NCI-H187 treated with DMSO at 0.1 percent for 48 hours (cell line): ENCODE data around the gene FAT2.

ENCODE experiments used
- DNase-seq: peaks from one replicate; lab custom pipeline; 2025; lab: John Stamatoyannopoulos, UW

Gene FAT2

GRCh38 chr5:151591144-151591819 lies at the start of gene FAT2:
TSS of gene FAT2 (minus strand) at chr5:151591331. CDS start at chr5:151568931, 22,400 bp downstream.
- no peak for DNase-seq

DNA sequence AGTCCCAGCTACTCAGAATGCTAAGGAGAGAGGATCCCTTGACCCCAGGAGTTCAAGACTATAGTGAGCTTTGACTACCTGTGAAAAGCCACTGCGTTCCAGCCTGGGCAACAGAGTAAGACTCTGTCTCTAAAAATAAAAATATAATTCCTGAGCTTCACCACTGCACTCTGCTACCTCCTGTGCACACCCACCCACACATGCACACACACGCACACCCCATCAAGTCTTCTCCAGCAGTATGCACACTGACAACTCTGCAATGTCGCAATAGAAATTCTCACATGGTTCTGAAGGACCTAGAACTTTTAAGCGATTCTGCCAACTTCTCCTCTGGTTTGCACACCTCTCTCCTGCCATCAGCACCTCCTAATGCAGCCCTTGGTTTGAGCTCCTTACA lies 47.5 kb upstream of the FAT2 start:
- no peak for DNase-seq

DNA sequence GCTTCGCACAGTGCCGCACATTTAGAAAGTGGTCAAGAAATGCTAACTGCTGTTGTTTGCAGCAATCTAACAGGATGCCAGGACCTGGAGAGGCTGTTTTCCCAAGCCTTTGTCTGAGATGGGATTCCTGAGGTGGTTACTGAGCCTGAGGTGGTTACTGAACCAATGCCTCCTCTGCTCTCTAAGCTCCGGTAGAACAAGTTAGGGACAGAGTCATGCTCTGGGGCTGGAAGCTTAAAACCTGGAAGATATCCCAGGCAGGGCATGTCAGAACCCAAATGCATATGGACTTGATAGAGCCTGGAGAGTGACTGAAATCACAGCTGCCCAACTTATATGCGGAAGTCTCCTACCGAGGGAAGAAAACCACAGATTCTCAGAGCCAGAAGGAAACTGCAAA lies 46.5 kb upstream of the FAT2 start:
- no peak for DNase-seq

GRCh38 chr5:151633892-151634291 lies 42.8 kb upstream of the FAT2 start:
- DNase-seq: no peak

DNA sequence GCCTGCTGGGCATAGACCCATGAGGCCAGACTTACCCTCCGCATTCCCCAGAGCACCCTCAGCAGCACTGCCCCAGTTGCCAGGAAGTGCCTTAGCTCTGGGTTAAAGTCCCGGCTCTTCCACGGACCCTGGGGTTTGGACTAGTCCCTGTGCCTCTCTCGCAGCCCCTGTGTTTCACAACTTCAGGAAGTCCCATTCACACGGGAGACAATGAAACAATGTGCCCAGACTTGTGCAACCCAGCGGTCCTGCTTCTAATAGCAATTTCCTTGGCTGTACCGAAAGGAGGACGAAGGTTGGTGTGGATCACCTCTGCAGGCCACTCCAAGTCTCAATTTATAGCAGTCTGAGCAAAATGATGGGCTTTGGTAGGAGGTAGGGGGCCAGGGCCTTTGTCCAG lies 41.8 kb upstream of the FAT2 start:
- DNase-seq: no peak

DNA sequence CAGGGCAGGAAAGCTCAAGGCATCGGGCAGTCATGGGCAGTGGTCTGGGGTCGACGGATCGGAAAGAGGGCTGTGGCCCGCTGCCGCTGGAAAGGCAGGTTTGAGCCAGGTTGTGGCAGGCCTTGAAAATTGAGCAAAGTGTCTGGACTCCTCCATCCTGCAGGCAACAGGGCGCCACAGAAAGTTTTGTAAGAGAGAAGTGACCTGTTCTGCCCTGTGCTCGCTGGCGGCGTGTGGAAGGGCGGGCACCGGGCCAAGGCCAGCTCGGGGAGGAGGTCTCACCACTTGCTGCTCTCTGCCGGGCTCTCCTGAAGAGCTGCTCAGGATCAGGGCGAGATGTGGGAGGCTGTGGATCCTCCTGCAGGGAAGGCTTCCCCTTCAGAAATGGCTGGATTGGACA lies 41.4 kb upstream of the FAT2 start:
- no peak for DNase-seq

- no peak for DNase-seq
Measured at GRCh38 chr5:151631941-151632340, 40.8 kb upstream of the FAT2 start.

- no peak for DNase-seq
Measured at GRCh38 chr5:151630088-151630487, 39.0 kb upstream of the FAT2 start.

DNA sequence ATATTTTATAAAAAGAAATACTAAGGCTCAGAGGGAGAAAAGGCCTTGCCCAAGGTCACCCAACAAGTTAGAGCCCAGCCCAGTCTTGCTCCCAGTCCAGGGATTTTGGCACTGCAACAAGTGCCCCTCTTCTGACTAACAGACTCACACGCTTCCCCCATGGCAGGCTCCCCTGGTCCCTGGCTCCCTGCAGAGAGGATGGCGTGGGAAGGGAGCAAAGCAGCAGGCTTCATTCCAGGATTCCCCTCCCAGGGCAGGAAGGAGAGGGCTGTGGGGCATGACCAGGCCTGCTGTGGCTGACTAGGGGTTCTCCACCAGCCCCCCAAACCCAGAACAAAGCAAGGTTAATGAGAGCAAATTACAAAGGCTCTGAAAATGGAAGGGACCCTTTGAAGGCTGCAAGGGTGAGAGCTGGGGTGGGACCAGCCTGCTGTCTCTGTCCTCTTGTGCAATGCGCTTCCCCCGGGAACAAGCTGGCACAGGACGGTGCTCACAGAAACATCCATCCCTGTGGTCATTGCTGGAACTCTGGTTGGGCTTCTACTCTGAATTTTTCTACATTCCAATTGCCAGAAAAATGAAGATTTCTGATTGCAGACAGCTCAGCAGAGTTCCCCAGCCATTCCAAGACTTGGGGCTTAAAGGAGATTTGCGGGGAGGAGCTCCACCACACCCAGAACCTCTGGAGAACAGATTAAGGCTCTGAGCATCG lies 37.1 kb upstream of the FAT2 start:
- DNase-seq: no peak

- DNase-seq: no peak
Measured at GRCh38 chr5:151627650-151628049, 36.5 kb upstream of the FAT2 start.

GRCh38 chr5:151625285-151625684 lies 34.2 kb upstream of the FAT2 start:
- DNase-seq: no peak

DNA sequence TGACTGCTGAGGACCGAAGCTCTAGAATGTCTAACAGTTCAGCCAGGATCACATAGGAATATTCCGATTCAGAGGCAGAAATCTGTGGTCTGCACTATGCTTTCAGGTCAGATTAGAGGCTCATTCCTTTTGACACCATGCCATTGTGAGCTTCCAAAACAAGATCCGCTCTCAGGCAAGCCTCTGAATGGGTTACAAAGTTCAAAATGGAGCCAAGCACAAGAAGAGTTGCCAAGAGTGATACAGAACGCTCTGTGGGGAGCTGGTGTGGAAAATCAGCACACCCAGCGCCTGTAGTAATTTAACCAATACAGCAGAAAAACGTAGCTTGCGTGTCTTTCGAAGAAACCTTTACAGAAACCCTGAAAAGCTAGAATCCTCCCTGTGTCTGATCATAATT lies 33.3 kb upstream of the FAT2 start:
- no peak for DNase-seq

DNA sequence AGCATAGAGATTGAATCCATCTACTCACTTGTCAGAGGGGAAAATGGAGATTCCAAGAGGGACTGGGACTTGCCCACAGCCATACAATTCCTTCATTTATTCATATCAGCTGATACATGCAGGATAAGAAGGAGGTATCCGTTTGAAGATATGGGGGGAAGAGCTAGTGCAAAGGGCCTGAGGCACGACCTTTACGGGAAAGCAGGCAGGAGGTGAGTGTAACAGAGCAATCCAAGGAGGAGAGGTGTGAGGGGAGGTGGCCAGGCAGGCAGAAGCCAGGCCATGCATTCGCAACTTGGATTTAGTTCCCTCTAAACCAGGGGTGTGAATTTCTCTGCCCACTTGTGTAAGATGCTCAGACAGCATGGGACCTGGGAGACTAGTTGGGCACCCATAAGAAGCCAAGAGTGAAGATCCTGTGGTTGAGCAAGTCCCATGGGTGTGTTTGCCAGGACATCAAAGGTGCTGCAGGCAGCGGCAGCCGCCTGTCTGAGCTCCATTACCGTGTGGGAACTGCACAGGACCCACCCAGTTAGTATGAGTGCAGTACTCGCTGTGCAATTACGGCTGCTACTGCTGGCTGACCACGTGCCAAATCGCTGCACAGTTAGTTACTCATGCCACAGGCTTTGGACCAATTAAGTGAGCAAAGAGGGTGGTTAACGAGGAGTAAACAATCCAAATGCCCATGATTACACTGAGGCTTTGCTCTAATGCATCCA lies 31.4 kb upstream of the FAT2 start:
- DNase-seq: no peak

GRCh38 chr5:151620461-151620840 lies 29.3 kb upstream of the FAT2 start:
- DNase-seq: no peak

DNA sequence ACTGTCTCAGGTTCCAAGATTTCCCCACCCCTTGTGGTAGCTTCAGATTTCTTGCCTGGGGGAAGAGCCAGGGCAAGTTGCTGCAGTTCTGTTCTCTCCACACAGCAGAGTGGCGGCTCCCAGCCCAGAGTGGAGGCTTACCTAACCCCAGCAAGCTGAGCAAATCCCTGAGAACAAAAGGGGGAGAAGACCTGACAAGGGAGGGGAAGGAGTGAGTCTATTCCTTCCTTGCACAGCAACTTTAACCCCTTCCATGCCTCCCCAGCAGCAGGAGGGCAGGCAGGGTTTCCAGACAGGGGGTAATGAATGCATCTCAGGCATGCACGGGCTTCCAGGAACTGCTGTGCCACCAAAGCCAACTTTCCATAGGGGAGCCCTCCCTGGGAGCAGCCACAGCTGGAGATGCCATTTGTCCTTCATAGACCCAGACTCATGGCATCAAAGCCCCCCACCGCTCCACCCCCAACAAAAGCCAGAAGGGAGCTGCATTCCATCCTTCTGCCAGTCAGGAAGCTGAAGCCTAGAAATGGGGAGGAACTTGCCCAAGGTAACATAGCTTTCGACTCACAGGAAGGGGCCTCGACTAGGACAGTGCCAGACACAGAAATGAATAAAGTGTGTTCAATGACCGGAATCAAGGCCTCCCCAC lies 28.8 kb upstream of the FAT2 start:
- no peak for DNase-seq

GRCh38 chr5:151618907-151619306 lies 27.8 kb upstream of the FAT2 start:
- DNase-seq: no peak

DNA sequence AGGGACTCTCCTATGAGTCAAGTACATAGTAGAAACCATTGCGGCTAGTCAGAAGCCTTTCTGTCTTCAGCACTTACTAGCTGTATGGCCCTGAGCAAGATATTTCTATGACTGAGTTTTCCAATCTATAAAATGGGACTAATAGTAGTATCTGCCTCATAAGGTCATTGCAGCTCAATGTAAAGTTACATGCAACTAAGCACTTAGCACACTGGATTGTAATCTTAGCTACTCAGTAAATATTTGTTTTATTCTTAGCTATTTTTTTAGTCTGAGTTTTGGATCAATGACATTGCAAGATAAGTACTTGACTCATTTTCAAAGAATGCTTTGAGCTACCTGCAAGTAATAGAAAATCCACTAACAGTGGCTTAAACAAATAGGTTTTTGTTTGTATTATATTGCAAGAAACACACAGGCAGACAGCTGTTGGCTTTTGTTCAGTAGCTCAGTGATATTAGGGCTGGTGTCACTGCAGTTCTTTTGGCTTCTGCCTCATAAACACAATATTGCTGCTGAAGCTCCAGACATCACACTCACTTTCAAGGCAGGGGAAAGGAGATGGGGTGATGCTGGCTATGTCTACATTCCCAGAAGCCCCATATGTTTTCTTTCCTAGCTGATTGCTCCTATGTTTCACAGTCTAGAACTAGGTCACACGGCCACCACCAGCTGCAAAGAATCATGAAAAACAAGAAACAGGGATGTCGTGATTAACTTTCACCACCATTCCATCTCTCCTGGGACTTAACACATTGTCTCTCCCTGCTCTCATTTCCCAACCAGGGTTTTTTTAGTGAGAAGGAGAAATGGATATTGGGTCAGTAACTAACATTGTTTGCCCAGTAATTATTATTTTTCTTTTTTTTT lies 26.9 kb upstream of the FAT2 start:
- DNase-seq: no peak

DNA sequence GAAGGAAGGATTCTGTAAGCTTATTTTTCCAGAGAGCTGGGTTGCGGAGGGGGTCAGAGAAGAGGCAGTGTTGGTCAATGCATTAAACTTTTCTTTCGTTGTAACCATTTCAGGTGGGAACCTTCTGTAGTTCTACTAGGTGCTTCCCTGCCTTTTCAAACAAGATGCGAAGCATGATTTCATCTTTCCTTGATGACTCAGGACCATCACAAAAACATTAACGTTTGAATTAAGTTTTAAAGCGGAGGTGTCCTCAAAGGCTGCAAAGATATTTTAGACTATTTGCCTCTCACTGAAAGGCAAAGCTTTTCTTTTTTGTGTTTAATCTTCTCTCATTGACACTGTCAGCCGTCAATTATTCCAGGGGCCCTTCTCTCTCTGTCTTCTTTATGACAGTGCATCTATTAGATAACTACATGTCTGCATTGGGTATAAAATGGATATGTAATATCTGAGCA lies 26.3 kb upstream of the FAT2 start:
- DNase-seq: no peak

GRCh38 chr5:151615431-151615830 lies 24.3 kb upstream of the FAT2 start:
- no peak for DNase-seq

DNA sequence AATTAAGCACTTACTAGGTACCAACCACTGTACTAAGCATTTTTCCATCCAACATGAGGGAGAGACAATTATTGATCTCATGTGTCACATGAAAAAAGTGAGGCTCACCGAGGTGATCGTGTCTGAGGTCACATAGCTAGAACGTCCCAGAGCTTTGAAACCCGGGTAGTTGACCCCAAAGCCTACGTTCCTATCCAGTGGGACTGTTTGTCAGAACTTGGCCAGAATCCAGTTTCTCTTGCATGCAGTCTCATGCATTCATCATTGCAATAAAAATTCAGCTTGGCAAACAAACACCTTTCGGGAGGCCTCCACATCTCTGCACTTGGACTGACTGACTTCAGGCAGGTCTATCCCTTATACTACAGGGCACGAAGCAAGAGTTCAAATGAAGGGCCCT lies 23.4 kb upstream of the FAT2 start:
- no peak for DNase-seq

- DNase-seq: no peak
Measured at GRCh38 chr5:151612689-151613427, 21.7 kb upstream of the FAT2 start.
